HG03342 (cell line): ENCODE measurements around the gene IKZF3.
"Not testable (repeated sequence)": the region's sequence is repeated elsewhere in the genome, so short reads cannot be mapped to it uniquely, and the experiment has no call there.

Experiments
- ATAC-seq: cut with Tn5 transposase; IDR thresholded peaks from one replicate; pipeline ENCODE4 v1.9.1; 2021; ENCODE audit warnings: mild to moderate bottlenecking, moderate library complexity; ENCODE audit not compliant: unreplicated experiment

The IKZF3 gene

DNA sequence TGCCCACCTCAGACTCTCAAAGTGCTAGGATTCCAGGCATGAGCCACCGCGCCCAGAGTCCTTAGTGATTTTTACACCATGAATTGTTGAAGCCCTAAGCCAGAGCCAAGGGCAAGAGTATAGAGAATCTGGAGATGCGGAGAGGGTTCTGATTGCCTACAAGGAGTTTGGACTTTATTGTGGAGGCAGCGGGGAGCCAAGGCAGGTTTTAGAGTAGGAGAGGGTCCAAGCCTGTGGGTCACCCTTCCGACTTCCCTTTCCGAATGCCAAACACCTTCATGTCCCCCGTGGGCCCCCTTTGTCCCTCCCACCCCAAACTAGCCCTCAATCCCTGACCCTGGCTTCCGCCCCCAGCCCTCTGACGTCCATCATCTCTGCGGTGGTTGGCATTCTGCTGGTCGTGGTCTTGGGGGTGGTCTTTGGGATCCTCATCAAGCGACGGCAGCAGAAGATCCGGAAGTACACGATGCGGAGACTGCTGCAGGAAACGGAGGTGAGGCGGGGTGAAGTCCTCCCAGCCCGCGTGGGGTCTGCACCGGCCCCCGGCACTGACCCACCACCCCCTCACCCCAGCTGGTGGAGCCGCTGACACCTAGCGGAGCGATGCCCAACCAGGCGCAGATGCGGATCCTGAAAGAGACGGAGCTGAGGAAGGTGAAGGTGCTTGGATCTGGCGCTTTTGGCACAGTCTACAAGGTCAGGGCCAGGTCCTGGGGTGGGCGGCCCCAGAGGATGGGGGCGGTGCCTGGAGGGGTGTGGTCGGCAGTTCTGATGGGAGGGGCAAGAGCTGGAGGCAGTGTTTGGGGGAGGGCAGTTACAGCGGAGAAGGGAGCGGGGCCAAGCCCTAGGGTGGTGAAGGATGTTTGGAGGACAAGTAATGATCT lies 140.9 kb downstream of the IKZF3 start:
- ATAC-seq = no peak

GRCh38 chr17:39722104-39722503 lies 142.0 kb downstream of the IKZF3 start:
- no peak for ATAC-seq

- no peak for ATAC-seq
Observed at GRCh38 chr17:39719563-39720355, 144.4 kb downstream of the IKZF3 start.

DNA sequence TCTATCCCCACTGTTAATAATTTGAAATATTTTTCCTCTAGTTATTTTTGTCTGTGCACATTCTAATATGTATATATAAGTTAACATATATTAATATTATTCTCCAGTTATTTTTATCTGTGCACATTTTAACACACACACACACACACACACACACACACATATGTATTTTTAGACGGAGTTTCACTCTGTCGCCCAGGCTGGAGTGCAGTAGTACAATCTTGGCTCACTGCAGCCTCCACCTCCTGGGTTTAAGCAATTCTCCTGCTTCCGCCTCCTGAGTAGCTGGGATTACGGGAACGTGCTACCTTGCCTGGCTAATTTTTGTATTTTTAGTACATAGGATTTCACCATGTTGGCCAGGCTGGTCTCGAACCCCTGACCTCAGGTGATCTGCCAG lies 146.5 kb downstream of the IKZF3 start:
- no peak for ATAC-seq

DNA sequence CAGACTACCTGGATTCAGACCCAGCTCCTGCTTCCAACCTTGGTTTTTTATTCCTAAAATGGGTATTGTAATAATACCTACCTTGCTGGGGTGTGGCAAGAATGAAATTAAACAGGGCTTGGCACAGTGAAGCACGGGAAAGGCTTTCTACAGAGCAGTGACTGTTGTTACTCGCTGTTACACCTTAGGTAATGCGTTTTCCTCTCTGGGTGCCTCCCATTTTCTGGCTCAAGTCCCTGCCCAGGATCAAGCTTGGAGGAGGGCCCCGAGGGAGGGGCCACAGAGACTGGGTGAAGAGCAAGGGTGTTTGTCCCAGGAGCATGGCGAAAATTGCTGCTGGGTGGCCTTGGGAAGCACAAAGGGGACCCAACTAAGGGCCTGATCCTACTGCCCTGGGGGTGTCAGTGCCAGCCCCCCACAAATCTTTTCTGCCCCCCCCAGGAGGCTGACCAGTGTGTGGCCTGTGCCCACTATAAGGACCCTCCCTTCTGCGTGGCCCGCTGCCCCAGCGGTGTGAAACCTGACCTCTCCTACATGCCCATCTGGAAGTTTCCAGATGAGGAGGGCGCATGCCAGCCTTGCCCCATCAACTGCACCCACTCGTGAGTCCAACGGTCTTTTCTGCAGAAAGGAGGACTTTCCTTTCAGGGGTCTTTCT lies 147.1 kb downstream of the IKZF3 start:
- ATAC-seq = no peak

DNA sequence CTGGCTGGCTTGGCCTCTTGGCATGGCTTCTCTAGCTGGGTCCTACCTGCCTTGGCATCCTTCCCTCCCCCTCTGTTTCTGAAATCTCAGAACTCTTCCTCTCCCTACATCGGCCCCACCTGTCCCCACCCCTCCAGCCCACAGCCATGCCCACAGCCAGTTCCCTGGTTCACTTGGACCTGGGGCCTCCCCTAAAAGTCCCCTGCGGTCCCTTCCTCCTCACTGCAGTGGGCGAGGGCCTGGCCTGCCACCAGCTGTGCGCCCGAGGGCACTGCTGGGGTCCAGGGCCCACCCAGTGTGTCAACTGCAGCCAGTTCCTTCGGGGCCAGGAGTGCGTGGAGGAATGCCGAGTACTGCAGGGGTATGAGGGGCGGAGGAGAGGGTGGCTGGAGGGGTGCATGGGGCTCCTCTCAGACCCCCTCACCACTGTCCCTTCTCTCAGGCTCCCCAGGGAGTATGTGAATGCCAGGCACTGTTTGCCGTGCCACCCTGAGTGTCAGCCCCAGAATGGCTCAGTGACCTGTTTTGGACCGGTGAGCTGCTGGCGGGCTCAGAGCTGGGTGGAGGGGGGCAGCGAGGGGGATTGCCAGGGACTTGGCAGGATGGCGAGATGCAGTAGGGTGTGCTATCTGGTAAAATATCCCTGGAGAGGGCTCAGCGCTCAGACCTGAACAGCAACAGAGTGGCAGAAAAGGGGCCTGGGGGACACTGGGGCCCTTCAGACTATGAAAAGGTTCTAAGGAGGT lies 147.9 kb downstream of the IKZF3 start:
- ATAC-seq = no peak

- ATAC-seq = no peak
Observed at GRCh38 chr17:39715375-39716072, 148.6 kb downstream of the IKZF3 start.

GRCh38 chr17:39714234-39714633 lies 149.9 kb downstream of the IKZF3 start:
- ATAC-seq = no peak

DNA sequence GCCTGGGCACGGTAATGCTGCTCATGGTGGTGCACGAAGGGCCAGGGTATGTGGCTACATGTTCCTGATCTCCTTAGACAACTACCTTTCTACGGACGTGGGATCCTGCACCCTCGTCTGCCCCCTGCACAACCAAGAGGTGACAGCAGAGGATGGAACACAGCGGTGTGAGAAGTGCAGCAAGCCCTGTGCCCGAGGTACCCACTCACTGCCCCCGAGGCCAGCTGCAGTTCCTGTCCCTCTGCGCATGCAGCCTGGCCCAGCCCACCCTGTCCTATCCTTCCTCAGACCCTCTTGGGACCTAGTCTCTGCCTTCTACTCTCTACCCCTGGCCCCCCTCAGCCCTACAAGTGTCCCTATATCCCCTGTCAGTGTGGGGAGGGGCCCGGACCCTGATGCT lies 152.3 kb downstream of the IKZF3 start:
- no peak for ATAC-seq

- ATAC-seq = not testable (repeated sequence)
Observed at GRCh38 chr17:39711071-39711470, 153.0 kb downstream of the IKZF3 start.

GRCh38 chr17:39709998-39710964 lies 153.8 kb downstream of the IKZF3 start:
- ATAC-seq = no peak

DNA sequence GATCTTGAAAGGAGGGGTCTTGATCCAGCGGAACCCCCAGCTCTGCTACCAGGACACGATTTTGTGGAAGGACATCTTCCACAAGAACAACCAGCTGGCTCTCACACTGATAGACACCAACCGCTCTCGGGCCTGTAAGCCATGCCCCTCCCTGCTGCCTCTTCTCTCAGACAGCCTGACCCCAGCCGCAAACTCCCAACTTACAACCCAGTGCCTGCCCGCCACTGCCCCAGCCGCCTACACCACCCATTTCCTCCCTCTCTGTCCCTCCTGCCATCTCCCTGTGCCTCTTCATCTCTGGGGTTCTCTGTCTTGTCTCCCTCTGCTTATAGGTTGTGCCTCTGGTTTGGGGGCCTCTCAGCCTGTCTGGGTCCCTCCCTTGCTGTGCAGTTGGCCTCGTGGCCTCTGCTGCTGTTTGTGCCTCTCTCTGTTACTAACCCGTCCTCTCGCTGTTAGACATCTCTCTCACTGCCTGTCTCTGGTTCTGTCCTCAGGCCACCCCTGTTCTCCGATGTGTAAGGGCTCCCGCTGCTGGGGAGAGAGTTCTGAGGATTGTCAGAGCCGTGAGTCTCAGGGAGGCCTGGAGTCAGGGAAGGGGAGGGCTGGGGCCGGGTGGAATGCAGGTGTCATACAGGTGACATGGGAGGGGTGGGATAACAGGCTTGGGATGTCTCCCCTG lies 154.7 kb downstream of the IKZF3 start:
- no peak for ATAC-seq
